Fibroblast of the aortic adventitia (primary cell): ENCODE data around the gene CAMP. TPM values are rescaled to one million over a fixed set of nuclear protein-coding genes. Genes with fewer than 3 reads are reported as not detected.

Experiments
- DNase-seq: peaks from one replicate; pipeline ENCODE4 v3.0.0-alpha.2; 2010; ENCODE audit warnings: low read depth
- H3K4me3 ChIP-seq: 2 replicates; pipeline ENCODE4 v1.5.1; 2011; ENCODE audit warnings: low read depth, mild to moderate bottlenecking, control low read depth, low read length, moderate library complexity
- total RNA-seq: library from RNA; depleted of rRNA; stranded (reverse); fragments of >200 nt; gene quantifications from 2 replicates; pipeline ENCODE4 v1.2.3, GENCODE V29; 2012; ENCODE audit warnings: low replicate concordance
- TF ChIP-seq, protein P1 (sequence below): IDR thresholded peaks from 2 replicates; pipeline ENCODE4 v1.5.1; 2011; ENCODE audit warnings: mild to moderate bottlenecking, low read length, control low read depth, inconsistent platforms; ENCODE audit not compliant: insufficient read depth

CAMP gene
- total RNA-seq, 1 donor = not detected

DNA sequence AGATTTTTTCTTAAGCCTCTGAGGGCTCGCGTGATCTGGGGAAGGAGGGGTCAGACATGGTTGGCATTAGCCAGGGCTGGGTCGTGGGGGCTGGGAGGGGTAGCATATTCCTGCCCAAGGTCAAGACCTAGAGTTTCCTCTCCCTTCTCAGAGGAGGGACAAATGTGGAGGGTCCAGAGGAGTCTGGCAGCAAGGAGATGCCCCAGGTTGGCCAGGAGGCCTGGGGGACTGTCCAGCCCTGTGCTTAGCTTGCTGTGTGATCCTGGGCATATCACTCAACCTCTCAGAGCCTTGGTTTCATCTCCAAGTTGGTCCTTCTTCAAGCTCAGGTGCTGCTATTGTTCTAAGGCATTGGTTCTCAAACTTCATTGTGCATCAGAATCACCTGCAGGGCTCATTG lies 9.1 kb upstream of the CAMP start:
- H3K4me3 ChIP-seq = no peak overlapping the region
- TF ChIP-seq, protein P1, sequence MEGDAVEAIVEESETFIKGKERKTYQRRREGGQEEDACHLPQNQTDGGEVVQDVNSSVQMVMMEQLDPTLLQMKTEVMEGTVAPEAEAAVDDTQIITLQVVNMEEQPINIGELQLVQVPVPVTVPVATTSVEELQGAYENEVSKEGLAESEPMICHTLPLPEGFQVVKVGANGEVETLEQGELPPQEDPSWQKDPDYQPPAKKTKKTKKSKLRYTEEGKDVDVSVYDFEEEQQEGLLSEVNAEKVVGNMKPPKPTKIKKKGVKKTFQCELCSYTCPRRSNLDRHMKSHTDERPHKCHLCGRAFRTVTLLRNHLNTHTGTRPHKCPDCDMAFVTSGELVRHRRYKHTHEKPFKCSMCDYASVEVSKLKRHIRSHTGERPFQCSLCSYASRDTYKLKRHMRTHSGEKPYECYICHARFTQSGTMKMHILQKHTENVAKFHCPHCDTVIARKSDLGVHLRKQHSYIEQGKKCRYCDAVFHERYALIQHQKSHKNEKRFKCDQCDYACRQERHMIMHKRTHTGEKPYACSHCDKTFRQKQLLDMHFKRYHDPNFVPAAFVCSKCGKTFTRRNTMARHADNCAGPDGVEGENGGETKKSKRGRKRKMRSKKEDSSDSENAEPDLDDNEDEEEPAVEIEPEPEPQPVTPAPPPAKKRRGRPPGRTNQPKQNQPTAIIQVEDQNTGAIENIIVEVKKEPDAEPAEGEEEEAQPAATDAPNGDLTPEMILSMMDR = no peak
- no peak for DNase-seq

DNA sequence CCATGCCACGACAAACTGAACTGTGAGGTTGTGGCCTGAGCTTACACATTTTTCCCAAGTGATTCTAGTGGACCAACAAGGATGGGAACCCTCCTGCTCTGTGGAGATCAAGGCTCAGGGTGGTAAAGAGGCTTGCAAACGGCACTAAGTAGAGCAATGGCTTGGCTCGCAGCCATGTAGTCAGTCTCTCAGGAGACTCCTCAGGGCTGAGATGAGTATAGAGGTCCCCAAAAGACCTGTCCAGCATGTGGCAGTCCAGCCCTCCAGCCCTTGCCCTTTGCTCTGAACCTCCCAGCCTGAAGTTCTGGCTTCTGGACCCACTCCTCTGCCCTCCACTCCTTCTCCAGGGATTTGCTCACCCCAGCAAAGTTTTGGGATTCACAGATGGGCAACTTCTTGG lies 8.3 kb upstream of the CAMP start:
- TF ChIP-seq, protein P1 = no peak
- no peak overlapping the region for H3K4me3 ChIP-seq
- DNase-seq = no peak

DNA sequence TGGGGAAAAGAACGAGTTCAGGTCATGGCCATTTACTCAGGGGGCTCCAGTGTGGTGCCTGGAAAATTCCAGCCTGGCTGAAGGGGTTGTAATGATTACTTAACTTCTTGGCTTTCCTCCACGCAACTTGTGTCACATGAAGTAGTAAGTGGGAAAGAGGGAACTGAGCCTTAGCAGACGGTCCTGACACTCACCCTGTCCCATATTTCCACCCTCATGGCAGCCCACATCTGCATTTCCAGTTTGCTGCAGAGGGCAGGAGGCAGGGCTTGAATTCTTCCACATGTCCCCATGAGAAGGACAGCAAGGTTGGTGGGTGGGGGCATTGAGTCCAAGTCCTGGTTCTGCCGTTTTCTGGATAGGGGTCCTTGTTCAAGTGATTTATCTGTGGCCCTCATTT lies 7.8 kb upstream of the CAMP start:
- peak; percentile 47 for DNase-seq
- TF ChIP-seq, protein P1 = no peak
- H3K4me3 ChIP-seq = no peak overlapping the region

DNA sequence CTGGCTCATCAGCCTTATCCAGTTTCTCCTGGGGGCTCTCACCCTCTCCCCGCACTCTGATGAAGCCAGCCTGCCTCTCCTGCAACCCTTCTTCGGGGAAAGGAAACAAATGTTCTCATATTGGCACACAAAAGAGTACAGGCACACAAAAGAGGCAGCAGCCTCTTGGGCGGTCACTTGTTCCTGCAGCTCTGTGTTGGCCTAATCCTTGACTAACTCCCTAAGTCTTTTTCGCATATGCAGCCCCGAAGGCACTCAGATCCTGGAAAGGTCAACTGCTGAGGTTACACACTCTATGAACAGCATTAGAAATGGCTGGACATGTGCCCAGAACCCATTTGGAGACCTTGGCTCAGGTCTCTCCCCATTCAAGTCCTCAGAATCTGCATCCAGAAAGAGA lies 7.4 kb upstream of the CAMP start:
- peak; percentile 29 for DNase-seq
- TF ChIP-seq, protein P1 = no peak
- no peak overlapping the region for H3K4me3 ChIP-seq

DNA sequence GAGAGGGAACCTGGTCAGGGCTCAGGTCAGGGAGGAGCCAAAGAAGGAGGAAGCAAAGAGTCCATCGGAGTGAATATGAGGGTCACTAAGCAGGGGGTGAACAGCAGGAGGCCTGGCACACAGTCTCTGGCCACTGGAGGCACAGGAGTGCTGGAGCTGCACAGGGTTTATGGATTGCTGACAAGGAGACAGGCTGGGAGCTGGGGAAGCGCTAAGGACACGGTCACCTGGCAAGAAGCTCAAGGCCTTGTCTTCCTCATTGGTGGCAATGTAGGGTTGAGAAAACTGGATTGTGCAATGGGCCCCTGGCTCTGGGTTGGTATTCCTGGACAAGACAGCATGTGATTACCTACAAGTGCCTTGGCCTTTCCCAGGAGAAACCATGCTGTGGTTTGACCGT lies 5.8 kb upstream of the CAMP start:
- no peak overlapping the region for H3K4me3 ChIP-seq
- TF ChIP-seq, protein P1 = no peak
- DNase-seq = no peak

DNA sequence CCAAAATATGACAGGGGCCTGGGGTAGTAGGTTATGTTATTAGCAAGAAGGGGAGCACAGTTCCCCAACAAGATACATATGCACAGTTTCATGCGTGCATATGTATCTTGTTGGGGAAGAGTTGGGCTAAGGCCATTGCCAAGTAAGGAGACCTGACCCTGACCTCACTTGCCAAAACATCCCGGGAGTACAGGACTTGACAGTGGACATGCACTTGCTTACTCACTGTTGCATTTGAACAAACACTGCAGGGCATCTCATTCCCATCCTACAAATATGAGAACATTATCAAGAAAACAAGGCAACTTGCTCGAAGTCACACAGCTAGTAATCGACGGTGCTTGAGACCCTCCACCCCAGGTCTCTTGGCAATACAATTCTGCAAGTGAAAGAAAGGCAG lies 4.8 kb upstream of the CAMP start:
- DNase-seq = no peak
- no peak overlapping the region for H3K4me3 ChIP-seq
- TF ChIP-seq, protein P1 = no peak

DNA sequence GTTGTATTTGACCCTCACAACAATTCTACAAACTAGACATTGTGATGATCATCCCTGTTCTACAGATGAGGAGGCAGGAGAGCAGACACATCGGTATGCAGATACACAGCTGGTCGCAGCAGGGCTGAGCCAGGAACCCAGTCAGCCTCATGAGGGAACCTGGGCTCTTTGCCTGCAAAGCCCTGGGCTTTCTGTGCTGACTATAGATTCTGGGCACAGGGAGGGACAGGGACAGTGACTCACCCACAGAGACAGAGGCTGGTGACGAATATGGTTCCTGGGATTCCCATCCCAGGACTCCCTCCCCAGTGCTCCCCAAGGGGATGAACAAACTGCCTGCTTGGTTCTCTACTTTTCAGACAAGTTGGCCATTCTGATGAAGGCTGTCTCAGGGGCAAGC lies 3.8 kb upstream of the CAMP start:
- TF ChIP-seq, protein P1 = no peak
- peak; percentile 30 for DNase-seq
- H3K4me3 ChIP-seq = no peak overlapping the region
